ENCODE measurements around the gene CCDC90B. TPM values are rescaled to one million over a fixed set of nuclear protein-coding genes. Genes with fewer than 3 reads are reported as not detected.

CCDC90B gene
- total and polyA plus RNA-seq, 2 of the 13 experiments (the other 11 are each of a cell fraction or from before 2014, with no cell fraction given): 17.1 to 46.1 TPM

- TF ChIP-seq PRDM15 (CRISPR knock-in tag; IDR thresholded peaks at IDR 0.05): no peak
- TF ChIP-seq HNRNPUL1 (IDR thresholded peaks at IDR 0.05; ENCODE audit: low read depth, low read length): no peak
- no peak; the same call in 1 of the 2 replicates for TF ChIP-seq RELA (CRISPR knock-in tag; IDR thresholded peaks at IDR 0.05)
- TF ChIP-seq PPARG (CRISPR knock-in tag; conservative IDR thresholded peaks at IDR 0.05): 0 out of 2 replicates have a peak, but pooled peaks have one; percentile 24
- no peak for TF ChIP-seq FOXO4 (CRISPR knock-in tag; conservative IDR thresholded peaks at IDR 0.05)
- TF ChIP-seq HDAC6 (IDR thresholded peaks at IDR 0.05; ENCODE audit: low read depth, low read length): no peak
- TF ChIP-seq NR0B2 (CRISPR knock-in tag; IDR thresholded peaks at IDR 0.05): peak; percentile 69; the same call in 1 of the 2 replicates
- no peak; the same call in 1 of the 2 replicates for TF ChIP-seq ARID2 (CRISPR knock-in tag; IDR thresholded peaks at IDR 0.05; ENCODE audit: borderline replicate concordance)
- TF ChIP-seq CENPX (CRISPR knock-in tag; IDR thresholded peaks at IDR 0.05): no peak
- peak; percentile 79 for TF ChIP-seq KMT2A (CRISPR knock-in tag; IDR thresholded peaks at IDR 0.05)
- TF ChIP-seq ZNF276 (CRISPR knock-in tag; IDR thresholded peaks at IDR 0.05; ENCODE audit: low read depth): peak; percentile 59; the same call in 1 of the 2 replicates
- no peak; the same call in 1 of the 2 replicates for TF ChIP-seq ZXDC (CRISPR knock-in tag; IDR thresholded peaks at IDR 0.05)
- no peak; the same call in 1 of the 2 replicates for TF ChIP-seq SIX4 (CRISPR knock-in tag; IDR thresholded peaks at IDR 0.05)
- TF ChIP-seq ZNF577 (CRISPR knock-in tag; IDR thresholded peaks at IDR 0.05; ENCODE audit: borderline replicate concordance, low read depth): no peak
- peak; percentile 30; the same call in 1 of the 2 replicates for TF ChIP-seq HIC2 (CRISPR knock-in tag; IDR thresholded peaks at IDR 0.05; ENCODE audit: low read depth)
Measured at GRCh38 chr11:83285771-83286528, at the start of gene CCDC90B (continued).

All from HepG2 (cell line).